Measurements from ENCODE around the gene NCCRP1.

Gene NCCRP1

DNA sequence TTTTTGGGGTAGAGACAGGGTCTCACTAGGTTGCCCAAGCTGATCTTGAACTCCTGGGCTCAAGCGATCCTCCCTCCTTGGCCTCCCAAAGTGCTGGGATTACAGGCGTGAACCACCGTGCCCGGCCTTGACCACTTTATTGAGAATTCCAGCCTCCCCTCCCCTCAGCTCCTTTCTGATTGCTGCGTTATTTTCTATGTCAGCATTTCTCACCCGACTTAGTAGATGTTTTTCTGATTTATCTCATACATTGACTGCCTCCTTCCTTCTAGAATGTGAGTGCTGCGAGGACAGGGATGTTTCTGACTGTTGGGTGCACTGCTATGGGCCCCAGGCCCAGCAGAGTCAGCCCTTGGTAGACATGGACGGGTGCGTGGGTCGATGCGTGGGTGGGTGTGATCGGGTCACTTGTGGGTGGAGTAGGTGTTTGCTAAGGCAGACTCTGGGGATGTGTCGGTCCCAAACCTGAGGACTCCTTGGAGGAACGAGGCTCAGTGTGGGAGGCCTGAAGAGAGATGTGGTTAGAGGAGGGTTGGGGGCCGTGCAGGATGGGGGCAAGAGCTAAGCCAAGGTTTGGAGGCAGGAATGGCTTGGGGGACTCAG lies 34.2 kb upstream of the NCCRP1 start:
- intact Hi-C loops (cut with DNase I) = no loop called here
- DNase-seq = no peak

DNA sequence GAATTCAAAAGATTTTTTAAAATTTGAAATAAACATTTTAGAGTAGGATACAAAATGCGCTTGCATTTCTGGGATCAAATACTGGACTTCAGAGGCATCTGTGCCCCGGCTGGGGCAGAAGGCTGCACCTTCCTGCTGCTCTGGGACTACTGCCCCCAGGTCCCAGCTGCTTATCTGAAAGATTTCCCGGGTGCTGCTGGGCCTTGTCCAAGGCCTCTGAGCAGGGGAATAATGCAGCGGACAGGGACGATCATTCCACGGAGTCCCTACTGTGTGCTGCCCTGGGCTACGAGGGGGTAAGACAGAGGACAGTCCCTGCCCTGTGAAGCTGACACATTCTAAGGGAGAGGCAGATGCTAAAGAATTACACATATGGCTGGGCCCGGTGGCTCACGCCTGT lies 33.1 kb upstream of the NCCRP1 start:
- intact Hi-C loops (cut with DNase I) = no loop called here
- no peak for DNase-seq

- intact Hi-C loops (cut with DNase I) = no loop called here
- DNase-seq = no peak
Measured at GRCh38 chr19:39164289-39164688, 32.5 kb upstream of the NCCRP1 start.

DNA sequence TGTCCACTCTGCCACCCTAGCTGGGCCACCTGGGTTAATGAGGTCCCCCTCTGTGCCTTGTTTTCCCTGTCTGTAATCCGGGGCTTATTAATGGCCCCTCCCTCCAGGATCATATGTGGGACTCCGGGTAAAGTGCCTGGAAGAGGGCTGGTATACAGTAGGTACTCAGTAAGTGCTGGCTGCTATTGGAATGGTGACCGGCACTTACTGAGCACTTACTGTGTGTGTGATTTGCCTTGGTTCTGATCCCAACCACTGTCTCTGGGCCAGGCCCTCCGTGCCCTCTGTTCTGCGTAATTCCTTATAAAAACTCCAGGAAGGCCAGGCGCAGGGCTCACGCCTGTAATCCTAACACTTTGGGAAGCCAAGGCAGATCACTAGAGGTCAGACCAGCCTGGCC lies 30.9 kb upstream of the NCCRP1 start:
- no peak for DNase-seq
- intact Hi-C loops (cut with DNase I) = no loop called here

GRCh38 chr19:39166571-39167391 lies 30.0 kb upstream of the NCCRP1 start:
- intact Hi-C loops (cut with DNase I) = no loop called here

DNA sequence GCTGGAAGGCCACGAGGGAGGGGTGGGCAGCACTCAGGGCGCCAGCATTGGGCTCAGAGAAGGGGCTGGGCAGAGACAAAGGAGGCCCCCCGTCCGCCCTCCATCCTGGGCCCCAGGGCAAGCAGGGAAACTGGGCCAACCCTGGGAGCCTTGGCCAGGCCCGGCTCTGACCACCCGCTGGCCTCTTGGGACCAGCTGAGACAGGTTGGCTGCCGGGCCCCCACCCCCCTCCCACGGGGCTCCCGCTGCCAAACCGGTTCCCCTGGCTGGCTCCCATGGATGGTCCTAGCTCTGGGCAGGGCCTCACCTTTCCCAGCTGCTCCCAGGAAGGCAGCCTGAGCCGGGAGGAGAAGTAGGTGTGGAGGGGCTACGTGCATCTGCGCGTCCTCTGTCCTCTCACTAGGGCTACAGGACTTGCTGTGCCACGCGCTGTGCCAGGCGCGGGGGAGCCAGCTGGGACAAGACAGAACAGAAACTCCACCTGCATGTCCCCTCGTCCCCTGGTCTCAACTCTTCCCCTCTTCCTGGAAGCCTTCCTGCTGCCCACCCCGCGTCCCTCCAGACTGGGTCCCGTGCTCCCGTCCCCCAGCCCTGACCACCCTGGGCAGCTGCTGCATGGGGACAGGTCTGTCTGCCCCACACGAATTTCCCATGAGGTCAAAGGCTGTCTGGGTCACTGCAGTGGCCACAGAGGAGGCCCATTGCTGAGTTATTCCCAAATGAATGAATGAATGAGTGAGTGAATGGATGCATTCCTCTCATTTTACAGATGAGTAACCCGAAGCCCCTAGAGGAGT lies 29.1 kb upstream of the NCCRP1 start:
- DNase-seq = no peak

More at GRCh38 chr19:39166571-39167391, 30.0 kb upstream of the NCCRP1 start:
- DNase-seq = peak in 20 of 42 donors; percentile 14 to 61 (median 34)

GRCh38 chr19:39168258-39169142 lies 28.3 kb upstream of the NCCRP1 start:
- intact Hi-C loops (cut with DNase I) = no loop called here
- no peak for DNase-seq

More for the DNA sequence above, 29.1 kb upstream of the NCCRP1 start:
- intact Hi-C loops (cut with DNase I) = no loop called here

GRCh38 chr19:39169143-39169810 lies 27.5 kb upstream of the NCCRP1 start:
- no peak for DNase-seq
- intact Hi-C loops (cut with DNase I) = no loop called here

- intact Hi-C loops (cut with DNase I) = no loop called here
- no peak for DNase-seq
Measured at GRCh38 chr19:39170386-39171231, 26.2 kb upstream of the NCCRP1 start.

- DNase-seq = no peak
- intact Hi-C loops (cut with DNase I) = no loop called here
Measured at GRCh38 chr19:39171479-39172465, 25.0 kb upstream of the NCCRP1 start.

DNA sequence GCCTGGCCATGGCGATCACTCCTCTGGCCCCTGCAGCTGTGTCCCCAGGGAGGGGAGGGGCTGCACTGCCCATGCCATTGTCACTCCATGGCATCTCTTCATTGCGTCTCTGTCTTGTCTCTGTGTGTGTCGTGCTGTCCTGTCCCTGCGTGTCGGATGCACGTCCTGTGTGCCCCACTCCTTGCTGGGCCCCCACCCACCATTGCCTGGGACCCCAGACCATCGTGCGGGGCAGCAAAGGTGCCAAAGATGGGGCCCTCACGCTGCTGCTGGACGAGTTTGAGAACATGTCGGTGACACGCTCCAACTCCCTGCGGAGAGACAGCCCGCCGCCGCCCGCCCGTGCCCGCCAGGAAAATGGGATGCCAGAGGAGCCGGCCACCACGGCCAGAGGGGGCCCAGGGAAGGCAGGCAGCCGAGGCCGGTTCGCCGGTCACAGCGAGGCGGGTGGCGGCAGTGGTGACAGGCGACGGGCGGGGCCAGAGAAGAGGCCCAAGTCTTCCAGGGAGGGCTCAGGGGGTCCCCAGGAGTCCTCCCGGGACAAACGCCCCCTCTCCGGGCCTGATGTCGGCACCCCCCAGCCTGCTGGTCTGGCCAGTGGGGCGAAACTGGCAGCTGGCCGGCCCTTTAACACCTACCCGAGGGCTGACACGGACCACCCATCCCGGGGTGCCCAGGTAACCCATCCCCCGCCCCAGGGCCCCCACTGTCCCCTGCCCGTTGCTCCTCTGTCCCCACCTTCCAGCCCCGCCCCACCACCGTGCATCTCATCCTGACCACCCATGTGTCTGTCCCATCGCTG lies 23.9 kb upstream of the NCCRP1 start:
- intact Hi-C loops (cut with DNase I) = no loop called here
- DNase-seq = no peak

- DNase-seq = no peak
- intact Hi-C loops (cut with DNase I) = no loop called here
Measured at GRCh38 chr19:39173502-39173991, 23.2 kb upstream of the NCCRP1 start.

DNA sequence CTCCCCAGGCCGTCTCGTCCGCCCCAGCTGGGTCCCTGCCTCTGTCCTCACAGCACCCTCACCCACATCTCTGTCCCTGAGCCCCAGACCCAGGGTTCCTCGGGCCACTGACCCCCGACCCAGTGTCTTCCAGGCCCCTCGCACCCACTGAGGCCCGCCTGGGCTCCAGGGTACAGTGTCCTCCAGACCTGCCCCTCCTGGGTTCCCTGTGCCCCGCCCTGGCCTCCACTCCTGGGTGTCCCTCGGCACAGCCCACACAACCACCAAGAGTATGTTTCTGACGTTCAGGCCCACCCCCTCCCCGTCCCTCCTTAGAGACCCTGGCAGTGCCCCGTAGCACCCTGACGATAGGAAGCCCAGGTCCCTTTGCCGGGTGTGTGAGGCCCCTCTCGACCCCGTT lies 22.6 kb upstream of the NCCRP1 start:
- intact Hi-C loops (cut with DNase I) = no loop called here
- no peak for DNase-seq

- intact Hi-C loops (cut with DNase I) = no loop called here
- DNase-seq = no peak
Measured at GRCh38 chr19:39174558-39175544, 21.9 kb upstream of the NCCRP1 start.

Data from head of caudate nucleus (tissue), 42 donors.